GM18907 (cell line): ENCODE results near the gene GRIN1.

Experiments
- ATAC-seq: cut with Tn5 transposase; IDR thresholded peaks from one replicate; pipeline ENCODE4 v1.9.1; 2021; ENCODE audit warnings: mild to moderate bottlenecking, moderate library complexity; ENCODE audit not compliant: unreplicated experiment

Gene GRIN1

DNA sequence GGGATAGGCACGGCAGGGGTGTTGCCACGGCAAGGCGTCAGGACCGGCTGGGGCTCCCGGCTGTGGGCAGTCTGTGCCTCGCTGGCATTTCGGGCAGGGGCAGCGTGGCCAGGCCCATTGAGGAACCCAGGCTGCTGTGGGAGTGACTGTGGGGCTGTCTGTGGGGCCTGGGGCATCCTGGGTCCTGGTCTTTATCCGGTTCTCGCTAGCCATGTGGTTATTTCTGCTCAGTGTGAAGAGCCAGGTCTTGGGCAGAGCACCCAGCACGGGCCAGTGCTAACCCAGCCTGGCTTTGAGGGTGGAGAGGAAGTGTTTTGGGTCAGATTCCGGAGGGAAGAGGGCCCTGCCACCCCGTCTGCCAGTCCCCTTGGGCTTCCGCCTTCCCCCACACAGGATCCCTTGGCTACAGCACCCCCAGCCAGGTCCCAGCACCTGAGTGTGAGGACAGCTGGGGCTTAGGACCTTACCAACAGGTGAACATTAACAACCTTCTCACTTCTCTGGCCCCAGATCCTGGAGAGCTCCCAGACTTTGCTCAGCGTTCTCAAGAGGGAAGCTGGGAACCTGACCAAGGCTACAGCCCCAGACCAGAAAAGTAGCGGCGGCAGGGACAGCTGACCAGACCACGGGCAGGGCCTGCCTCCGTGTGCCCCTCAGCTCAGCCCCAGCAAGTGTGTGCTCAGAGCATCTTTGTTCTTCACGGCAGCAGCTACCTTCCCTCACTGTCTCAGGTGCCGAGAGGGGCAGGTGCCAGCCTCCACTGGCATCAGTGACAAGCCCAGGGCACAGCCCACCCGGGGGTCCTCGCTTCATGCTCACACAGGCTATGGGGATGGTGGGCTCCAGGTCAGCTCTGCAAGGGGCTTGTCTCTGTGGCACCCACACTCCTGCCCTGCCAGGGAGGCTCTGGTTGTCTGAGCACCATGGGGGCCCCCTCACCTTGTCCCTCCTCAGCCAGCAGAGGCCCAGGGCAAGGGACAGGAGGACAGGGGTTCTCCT lies 50.6 kb downstream of the GRIN1 start:
- ATAC-seq = peak; percentile 6

DNA sequence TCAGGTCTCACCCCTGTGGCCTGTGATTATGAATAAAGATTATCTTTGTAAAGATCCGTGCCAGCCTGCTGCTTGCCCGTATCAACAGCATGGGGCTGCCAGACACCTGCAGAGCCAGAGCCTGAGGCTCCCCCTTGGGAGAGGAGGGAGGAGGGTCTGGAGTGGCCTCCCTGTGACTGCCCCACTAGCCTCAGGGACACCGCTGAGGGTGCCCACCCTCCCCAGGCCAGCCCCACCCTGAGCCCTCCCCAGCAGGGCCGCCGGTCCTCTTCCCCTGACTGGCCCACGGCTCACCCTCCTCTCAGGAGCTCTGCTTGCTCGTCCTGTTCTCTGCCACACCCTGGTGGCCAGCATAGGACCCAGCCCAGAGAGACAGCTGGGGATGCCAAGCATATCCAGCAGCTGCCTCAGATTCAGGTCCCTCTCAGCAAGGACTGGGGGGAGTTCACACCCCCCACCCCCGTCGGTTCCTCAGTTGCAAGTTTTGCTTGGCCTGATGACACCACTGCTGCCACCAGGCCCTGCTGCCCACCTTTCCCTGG lies 51.4 kb downstream of the GRIN1 start:
- no peak for ATAC-seq

DNA sequence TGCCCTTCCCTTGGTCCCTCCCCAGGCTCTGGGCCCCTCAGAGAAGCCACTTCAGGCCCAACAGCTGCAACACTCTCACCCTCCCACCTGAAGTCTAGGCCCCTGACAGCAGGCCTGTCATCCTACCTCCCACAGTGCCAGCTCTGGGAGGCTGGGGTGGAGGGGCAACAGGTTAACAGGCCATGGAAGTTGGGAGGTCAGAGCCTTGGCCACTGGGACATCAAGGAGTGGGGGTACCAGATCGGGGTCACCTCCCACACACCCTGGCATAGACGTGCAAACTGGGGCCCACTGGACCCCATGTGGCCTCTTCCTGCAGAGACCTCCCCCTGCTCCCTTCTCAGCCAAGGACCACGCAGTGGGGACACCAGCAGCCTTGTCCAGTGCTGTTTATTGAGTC lies 52.3 kb downstream of the GRIN1 start:
- no peak for ATAC-seq

DNA sequence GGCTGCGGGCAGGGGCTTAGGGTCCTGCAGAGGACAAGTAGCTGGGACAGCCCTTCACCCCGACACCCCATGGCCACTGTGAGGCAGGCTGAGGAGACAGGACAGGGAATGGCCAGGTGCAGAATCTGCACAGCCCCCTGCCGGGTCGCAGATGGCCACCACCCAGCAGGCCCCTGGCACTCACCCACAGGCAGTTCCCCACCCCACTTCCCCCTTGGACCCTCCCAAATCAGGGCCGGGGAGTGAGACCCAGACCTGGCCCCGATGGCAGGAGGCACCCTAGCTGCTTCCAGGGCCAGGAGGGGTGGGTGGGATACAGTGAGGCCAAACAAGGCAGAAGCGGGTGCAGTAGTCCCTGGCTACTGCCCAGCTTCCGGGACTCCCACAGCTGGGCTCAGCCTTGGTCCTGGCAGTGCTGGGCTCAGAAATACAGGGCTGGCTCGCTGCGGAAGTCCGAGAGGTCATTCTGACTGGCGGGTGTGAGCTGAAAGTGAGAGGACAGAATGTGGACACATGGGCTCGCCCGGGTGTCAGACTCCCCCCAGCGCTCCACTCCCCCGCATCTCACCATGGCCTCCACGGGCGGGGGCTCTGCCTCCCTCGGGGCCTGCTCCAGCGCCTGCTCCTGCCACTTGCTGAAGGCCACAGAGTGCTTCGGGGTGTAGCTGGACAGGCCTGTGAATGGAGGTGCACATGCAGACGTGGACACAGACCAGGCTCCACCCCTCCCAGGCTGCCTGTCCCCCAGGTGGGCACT lies 52.9 kb downstream of the GRIN1 start:
- ATAC-seq = no peak

DNA sequence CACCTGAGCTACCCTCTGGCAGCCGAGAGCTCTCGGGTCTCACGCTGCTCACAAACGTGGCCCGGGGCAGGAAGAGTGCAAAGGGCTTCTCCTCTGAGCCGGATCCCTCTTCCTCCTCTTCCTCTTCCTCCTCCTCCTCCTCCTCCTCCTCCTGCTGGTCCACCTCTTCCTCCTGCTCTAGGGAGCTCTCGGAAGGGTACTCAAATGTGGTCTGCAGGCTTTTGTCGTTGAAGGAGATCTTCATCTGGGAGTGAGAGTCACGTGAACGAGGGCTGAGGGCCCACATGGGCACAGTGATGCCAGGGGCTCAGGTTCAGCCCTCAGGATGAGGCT lies 53.5 kb downstream of the GRIN1 start:
- ATAC-seq = no peak

DNA sequence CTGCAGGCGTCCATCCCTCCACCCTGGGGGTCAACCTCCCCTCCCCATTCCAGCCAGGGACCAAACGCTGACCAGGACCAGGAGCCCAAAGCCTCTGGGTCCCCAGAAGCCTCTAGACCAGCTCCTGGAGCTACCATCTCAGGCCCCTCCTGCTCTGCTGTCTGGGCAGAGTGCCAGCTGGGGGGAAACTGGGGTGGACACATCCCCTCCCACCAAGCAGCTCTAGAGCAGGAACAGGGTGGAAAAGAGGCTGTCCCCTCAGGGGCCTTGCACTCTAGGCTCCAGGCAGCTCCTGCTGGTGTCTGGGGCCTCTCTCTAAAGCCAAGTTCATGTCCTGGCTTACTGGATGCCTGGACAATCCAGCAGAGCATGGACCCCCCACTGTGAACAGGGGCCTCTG lies 53.9 kb downstream of the GRIN1 start:
- no peak for ATAC-seq

DNA sequence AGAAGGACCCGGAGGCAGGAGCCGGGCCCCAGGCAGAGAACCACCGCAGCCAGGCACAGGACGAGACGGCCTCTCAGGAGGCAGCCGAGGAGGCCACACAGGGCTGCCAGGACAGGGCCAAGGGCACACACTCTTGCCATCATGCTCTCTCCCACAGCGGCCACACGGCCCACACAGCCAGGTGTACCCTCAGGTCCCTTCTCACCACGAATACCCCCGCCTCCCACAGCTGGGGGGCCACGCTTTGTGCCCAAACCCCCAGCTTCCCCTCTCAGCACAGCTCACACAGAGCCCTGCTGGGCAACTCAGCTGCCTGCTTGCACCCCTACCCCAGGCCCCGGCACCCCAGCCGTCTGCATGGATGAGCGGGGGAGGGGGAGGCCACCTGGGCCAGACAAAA lies 54.8 kb downstream of the GRIN1 start:
- no peak for ATAC-seq

DNA sequence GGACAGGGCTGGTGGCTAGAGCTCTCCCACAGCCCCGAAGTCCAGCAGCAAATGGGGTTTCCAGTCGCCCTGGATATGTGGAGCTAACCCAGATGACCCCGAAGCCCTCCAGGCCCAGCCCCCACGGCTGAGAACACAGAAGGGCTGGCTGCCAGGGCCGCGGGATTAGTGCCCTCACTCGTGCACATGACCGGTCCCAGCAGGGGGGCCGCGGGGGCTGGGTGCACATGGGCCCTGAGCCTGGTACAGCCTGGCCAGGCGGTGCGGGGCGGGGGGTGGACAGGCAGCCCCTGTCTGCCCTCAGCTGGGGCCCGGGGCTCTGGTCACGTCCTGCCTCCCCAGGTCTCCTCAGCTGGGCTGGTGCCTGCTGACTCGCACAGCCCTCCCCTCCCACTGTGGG lies 55.4 kb downstream of the GRIN1 start:
- ATAC-seq = no peak

DNA sequence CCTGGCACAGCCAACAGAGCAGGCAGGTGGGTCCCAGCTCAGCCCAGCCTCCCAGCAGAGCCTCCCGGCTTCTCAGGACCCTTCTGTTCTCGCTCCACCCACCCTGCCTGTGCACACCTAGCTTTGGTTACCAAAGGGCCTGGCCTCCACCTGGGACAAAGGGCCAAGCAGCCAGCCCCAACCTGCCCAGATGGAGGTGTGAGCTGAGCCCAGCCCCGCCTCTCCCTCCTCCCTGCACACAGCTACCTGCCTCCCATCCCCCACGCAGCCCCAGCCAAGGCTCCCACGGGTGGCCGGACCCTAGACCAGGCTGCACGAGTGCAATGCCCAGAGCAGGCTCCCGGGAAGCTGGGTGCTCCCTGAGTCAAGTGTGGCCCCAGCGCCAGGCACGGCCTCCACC lies 56.0 kb downstream of the GRIN1 start:
- ATAC-seq = no peak

DNA sequence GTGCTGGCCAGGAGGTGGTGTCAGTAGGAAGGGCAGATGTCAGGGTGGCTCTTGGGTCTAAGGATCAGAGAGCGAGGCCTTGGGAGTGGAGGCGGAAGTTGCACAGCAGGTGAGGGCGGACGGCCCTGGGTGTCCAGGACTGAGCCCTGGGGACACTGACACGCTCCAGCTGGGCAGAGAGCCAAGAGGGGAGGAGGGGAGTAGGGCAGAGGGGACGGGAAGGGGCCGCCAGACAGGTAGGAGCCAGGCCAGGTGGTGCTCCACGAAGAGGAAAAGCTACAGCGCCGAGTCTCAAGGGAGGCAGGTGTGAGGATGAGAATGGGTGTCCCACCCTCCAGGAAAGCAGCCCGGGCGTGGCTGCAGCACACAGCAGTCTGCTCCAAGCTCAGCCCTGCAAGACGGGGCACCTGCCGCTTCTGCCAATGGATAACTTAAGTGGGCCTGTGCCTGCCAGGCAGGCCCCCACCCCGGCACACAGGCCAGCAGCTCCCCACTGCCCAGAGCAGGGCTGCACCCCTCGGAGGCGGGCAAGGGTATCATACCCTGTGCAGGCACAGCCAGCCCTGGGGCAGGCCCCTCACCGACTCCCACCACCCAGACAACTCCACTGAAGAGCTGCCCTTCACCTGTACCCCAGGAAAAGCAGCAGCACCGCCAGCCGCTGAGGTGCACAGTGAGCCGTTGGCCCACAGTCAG lies 56.7 kb downstream of the GRIN1 start:
- ATAC-seq = no peak

DNA sequence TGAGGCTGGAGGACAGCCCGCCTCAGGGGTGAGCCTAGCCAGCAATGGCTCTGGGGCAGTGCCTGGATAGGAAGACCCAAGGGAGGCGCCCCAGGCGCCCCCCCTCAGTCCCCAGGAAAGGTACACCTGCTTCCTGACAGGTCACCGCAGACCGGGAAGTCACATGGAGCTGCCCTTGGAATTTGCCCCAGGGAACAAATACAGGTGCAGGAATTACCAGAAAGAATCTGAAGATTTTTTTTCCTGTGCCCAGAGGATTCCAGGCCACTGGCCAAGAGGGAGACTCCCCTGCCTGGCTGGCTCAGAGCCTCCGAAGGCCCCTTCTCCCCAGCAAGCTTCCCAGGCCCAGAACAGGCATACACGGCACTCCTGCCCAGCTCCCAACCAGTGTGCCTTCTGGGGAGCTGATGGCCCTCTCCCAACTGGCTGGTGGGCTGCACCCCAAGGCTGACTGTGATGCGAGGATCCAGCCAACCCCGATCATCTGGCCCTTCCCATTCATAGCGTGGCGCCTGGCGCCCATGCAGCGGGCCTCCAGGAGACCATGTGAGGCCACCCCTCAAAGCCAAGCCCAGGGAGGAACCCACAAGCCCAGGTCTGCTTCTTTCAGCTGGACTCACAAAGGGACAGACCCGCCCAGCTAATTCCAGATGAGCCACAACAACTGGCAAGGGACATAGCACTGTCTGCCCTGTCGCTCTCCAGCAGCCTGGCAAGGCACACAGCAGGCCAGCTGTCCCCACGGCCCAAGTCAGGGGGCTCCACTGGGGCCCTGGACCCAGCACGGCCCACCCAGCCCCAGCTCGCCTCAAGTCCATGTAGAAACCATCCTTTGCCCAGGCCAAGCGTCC lies 59.3 kb downstream of the GRIN1 start:
- ATAC-seq = no peak

DNA sequence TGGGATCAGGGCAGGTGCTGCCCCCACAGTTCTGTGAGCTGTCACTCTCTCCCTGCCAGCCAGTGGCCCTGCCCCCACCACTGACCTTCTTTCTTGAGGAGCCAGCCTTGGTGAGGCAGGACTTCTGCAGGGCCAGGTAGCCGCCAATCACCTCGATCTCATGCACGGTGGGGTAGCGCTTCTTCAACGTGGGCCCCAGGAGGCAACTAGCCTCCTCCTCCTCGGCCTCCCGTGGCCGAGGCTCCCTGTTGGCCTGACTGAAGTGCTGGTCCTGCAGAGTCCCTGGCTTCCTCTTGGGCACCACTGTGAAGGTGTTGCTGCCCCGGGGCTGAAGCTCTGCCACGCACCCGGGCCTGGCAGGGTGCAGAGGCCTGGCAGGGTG lies 59.9 kb downstream of the GRIN1 start:
- no peak for ATAC-seq

DNA sequence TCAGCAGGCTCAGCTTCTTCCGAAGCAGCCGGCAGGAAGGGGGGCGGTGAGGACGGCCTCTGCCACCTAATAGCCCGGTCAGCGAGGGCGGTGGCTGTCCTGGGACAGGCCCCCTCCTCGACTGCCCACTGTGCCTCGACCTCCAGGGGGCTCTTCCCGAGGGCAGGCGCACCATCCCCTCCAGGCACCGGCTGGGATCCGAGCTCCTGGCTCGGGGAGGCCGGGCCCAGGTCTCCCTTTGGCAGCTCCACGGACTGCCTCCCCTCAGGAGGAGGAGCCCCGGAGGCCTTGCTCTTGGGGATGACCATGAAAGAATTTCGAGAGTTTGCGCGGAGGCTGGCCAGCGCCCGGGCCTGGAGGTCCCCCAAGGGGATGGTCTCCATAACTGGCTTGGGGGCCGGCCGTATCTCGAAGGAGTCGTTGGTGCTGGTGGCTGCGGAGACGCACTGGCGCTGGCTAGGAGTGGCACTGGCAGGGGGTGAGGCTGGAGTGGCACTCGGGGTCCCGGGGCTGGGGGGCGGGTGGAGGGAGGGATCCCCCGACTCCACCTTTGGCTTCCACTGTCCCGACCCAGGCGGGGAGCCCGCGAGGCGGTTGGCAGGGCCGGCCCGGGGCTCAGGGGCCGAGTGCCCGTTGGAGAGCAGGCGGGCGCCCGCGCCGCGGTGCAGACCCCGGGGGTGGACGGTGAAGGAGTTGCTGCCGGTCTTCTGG lies 60.6 kb downstream of the GRIN1 start:
- no peak for ATAC-seq

DNA sequence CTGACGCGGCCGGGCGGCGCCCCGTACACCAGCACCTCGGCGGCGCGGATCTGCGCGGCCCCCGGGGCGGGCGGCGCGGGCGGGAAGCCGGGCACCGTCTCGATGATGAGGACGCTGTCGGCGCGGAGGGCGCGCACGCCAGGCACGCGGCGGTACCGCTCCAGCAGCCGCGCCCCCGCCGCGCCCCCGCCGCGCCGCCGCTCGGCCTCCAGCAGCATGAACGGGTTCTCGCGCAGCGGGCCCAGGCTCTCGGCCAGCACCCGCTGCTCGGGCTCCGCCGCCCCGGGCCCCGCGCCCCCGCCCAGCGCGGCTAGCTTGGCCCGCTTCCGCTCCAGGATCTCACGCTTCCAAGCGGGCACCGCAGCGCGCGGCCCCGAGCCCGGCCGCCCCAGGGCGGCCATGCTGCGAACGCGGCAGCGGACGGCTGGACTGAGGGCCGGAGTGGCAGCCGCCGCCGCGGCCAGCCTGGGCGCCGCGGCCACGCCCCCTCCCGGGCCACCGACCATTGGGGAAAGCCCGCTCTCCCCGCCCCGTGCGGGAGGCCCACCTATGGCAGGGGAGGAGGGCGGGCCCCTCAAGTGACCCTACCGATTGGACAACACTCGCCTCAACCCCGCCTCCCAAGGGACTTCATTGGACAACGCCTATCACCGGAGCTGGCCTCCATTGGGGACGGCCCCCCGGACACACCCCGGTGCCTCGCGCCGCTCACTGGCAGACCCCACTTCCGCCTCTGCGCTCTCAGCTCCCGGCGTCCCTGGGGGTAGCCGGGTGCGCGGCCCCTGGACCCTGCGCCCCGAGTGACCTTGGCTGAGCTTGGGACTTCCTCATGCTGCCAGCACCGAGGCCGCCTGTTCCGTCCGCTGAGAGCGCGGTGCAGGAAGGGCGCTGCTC lies 61.6 kb downstream of the GRIN1 start, which contains the start of gene TPRN:
Gene TPRN (minus strand): TSS at position 431 of the 894 bp plus-strand sequence. CDS start 30 bp downstream, at position 401.
- ATAC-seq = peak; percentile 84

DNA sequence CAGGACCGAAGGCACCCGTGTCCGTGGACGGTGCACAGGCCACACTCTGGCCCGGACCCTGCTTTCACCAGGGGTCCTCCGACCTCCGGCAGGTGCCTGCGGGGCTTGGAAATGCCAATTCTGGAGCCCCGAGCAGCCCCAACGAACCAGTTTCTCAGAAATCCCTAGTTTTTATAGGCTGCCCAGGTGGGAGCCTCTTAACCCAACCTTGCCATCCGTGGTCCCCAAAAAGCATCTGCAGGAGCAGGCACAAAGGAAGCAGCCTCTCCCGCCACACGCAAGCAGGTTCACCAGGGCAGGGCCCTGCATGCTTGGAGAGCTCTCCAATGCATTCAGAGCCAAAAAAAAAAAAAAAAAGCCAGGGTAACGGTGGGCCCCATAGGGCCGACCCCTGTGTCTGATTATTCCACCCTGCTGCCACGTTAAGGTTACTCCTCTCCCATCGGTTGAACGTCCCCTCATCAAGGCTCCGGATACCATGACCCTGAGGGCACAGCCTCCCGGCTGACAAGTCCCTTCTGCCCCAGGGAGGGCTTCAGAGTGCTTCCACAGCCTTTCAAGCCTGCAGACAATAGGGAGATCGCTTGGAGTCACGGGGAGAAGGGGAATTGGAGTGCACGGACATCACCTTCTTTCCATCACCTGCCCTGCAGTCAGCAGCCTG lies 62.4 kb downstream of the GRIN1 start:
- no peak for ATAC-seq

DNA sequence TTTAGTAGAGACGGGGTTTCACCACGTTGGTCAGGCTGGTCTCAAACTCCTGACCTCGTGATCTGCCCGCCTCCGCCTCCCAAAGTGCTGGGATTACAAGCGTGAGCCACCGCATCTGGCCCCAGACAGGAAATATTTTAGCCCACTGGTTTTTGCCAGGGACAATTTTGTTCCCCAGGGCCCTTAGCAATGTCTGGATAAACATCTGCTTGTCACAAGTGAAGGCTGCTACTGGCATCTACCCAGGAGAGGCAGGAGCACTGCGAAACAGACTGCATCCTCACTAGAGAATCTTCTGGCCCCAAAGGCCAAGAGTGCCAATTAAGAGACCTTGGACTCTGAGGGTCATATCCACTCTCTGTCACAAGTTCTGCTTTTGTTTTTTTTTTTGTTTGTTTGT lies 64.0 kb downstream of the GRIN1 start:
- no peak for ATAC-seq

DNA sequence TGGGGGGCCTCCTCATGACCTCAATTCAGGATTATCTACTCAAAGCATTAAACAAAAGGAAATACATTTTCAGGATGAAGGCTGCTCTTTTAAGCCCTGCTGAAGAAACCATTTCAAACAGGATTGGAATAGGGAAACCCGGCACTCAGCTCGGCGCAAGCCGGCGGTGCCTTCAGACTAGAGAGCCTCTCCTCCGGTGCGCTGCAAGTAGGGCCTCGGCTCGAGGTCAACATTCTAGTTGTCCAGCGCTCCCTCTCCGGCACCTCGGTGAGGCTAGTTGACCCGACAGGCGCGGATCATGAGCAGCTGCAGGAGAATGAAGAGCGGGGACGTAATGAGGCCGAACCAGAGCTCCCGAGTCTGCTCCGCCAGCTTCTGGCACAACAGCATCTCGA lies 65.8 kb downstream of the GRIN1 start:
- ATAC-seq = no peak
